Stimulated activated CD4-positive, alpha-beta T cell treated with anti-CD3 and anti-CD28 coated beads, Interleukin-4, amount 100 ng/mL, for 48 hours (primary cell): Measurements from ENCODE around the gene VTI1A.

Experiments used
- DNase-seq, 2 donors: peaks; one replicate each; pipeline ENCODE4 v3.0.0-alpha.2; 2020; ENCODE audit warnings: low read depth in 2 of 2

VTI1A gene

DNA sequence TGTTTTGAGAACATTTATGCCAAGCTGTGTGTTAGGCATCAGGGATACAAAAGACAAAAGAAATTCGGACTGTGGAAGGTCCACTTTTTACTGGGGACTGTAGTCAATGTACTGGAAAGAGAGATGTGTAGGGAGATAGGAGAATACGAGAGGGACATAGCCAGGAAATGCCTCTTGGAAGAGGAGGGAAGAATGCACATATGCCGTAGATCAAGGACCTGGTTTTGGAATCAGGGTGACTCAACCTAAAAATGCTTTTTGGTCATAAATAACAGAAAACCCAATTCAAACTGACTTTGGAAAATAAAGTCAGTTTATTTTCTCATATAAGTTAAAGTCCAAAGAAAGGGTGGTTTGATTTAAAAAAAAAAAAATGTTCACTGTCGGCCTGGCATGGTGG, 362.7 kb downstream of the VTI1A start:
- DNase-seq = no peak

GRCh38 chr10:112810711-112811151, 363.7 kb downstream of the VTI1A start:
- no peak for DNase-seq

DNA sequence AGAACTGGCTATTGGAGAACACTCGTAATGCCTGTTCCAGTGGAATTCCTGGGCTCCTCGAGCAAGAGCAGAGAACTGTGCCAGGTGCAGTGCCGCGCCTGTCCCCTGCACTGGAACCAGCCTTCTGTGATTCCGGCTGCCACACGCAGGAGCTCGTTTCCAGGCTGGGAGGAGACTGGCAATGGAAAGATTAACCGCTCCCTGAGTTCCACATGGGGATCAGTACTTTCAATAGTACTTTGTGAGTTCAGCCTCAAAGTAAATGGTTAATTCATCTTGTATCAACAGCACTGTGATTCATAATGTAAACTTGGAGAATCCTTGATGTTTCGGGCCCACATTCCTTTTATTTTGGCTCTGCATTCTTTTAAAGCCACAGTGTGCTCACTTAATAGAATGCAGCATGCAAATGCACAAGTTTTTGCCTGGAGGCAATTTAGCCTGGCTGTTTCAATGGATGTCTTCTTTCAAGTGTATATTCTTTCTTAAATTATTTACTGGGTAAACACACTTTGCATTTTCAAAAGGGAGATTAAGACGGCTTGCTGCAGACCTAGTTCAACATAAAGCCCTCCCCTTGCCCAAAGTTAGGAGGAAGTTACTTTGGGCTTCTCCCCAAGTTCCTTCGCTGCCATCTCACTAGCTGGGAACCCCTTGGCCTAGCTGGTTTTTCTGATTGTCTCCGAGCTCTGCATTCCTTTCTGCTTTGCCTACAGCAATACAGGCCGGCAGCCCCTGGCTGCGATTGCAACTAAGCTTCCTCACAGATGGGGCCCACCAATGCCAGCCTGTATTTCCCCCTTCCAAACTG, 364.9 kb downstream of the VTI1A start:
- DNase-seq = no peak

DNA sequence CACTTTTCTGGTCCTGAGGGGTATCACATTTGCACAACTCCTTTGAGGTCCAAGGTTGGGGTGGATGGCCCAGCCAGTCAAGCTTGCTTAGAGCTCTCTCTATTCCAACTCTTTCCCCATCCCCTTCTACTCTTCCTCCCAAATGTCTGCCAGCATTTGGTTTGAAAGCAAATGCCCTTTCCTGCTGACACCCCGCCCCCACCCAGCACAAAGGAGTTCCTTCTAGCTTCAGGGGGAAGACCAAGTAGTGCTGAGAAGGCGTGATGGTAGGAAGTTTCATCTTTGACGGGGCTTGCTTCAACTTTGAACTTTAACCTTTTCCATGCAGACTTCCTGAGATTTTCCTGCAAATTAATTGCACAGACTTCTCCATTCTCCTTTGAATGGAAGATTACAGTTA, 365.6 kb downstream of the VTI1A start:
- DNase-seq = no peak

GRCh38 chr10:112813866-112814591, 367.0 kb downstream of the VTI1A start:
- DNase-seq = no peak

DNA sequence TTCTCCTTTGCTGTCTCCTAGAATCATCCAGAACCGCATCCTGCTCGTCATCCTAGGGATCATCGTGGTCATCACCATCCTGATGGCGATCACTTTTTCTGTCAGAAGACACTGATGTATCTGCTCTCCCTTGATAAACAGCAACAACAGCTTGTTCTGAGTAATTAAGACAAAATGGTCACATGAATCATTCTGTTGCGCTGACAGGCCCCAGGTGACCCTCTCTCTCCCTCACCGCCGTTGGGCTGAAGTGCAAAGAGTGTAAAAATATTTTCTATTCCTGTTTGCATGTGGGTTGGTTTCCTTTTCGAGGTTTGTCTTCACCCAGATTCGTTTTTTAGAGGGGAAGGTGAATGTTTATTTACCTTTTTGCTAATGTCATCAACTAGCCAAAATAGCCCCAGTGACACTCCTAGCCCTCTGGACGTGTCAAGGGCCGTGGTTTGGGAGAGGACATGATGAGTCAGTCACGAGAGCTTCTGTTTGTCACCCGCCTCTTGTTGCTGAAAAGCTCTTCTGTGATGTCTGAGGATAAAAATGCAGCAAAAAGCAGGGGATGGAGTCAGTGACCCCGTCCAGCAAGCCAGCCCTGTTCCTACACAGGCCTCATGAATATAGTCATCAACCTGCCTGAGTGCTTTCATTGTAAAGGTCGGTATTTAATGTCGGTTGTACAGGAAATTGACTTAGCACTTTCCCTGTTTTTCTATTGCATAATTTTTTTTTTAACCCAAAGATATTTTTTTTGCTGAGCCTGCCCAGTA, 368.4 kb downstream of the VTI1A start:
- DNase-seq = no peak

GRCh38 chr10:112816033-112816430, 369.0 kb downstream of the VTI1A start:
- no peak for DNase-seq

DNA sequence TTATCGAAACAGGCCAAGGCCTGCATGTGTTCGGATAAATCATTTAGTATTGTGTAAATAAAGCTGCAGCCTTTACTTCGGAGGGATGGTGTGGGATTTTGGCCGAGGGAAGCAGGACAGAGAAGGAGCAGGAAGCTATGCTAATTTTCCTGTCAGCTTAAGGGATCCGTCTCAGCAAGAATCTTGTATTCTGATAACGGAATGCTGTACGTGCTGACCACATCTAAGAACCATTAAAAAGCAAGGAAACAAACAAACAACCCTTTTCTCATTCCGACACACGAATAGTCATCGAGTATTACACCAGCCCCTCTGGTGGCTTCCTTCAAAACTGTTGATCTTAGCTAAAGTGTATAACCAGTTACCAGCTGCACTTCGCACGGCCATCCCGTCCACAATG, 369.9 kb downstream of the VTI1A start:
- no peak for DNase-seq

DNA sequence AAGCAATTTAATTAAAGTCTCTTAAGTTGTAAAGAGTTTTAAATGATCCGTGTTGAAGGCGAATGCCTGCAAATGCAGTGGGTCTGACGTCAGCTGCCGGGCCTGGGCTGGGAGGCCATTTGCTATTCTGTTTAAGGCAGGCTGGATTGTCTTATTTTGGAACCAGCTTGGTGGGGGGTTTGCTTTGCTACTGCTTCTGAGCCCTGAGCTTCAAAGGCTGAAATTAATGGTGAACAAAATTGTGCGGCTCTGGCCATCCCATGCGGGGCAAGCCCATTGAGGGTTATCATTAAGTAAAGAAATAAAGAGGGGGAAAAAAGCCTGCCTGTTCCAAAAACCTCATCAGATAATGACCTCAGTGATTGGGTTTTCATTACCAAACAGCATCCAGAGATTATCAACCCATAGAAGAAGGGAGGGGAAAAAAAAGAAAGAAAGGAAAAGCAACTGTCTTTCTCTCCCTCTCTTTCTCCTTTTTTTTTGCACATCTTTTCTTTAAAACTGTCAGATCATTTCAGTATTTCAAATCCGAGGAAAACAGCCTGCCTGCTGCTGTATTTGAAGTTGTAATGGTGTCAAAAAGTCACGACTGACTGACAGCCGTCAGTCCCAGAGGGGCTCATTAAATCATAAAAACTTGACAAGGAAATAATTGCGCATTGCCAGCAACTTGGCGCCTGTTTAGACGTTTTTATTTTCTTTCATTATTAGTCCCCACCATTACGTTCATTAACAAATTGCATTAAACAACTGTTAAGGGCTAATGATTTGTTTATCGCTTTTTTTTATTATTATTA, 371.2 kb downstream of the VTI1A start:
- no peak for DNase-seq

GRCh38 chr10:112819231-112819630, 372.2 kb downstream of the VTI1A start:
- no peak for DNase-seq

- no peak for DNase-seq
These were observed 373.3 kb downstream of the VTI1A start for GRCh38 chr10:112820320-112820719.

DNA sequence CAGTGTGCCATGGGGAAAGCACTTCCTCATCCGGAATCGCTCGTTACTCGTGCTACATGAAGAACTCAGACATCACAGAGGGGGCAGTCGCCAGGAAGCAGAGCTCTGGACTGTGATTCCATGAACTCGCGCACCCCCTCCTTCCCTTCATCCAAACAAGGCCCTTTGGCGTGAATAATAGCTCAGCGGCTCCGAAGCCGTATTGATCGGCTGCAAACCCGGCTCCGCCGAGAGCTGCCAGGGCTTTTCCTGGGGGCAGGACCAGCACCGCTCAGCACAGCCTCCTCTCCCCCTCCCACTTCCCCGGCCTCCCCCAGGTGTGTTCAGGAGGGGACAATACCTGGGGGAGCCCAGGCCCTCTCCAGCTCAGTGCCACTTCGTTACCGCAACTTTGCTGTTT, 374.0 kb downstream of the VTI1A start:
- DNase-seq = no peak

- DNase-seq = no peak
These were observed 374.6 kb downstream of the VTI1A start for GRCh38 chr10:112821663-112822062.

DNA sequence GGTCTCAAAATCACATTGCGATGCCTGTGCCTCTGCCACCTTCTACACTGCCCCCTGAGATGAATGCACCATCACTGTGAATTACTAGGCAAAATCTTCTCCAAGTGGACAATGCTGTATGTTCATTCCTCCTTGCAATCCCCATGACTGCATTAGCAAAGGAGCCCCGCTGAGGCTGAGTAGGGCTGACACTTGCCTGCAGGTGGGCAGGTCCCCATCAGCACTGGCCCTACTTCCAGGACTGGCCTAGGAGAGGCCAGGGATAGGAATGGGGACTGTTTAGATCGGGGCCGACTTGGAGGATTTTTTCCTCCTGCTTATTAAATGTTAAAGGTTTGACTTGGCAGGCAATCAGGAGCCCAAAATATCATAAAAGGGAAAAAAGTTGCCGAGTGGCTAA, 376.0 kb downstream of the VTI1A start:
- DNase-seq = no peak

- no peak for DNase-seq
These were observed 376.6 kb downstream of the VTI1A start for GRCh38 chr10:112823604-112824003.

- DNase-seq = no peak
These were observed 379.1 kb downstream of the VTI1A start for GRCh38 chr10:112826018-112826697.

- no peak for DNase-seq
These were observed 380.1 kb downstream of the VTI1A start for GRCh38 chr10:112827086-112827485.

GRCh38 chr10:112827951-112828350, 380.9 kb downstream of the VTI1A start:
- DNase-seq = no peak

- DNase-seq = no peak
These were observed 384.8 kb downstream of the VTI1A start for GRCh38 chr10:112831859-112832258.

- no peak for DNase-seq
These were observed 385.4 kb downstream of the VTI1A start for GRCh38 chr10:112832361-112832878.

- DNase-seq = no peak
These were observed 385.9 kb downstream of the VTI1A start for GRCh38 chr10:112832959-112833358.
